A549 (cell line): ENCODE measurements around the gene DMPK. TPM values are rescaled to one million over a fixed set of nuclear protein-coding genes. Genes with fewer than 3 reads are reported as not detected.

ENCODE experiments used
- ATAC-seq, 2 experiments: fragments of 200-7000 bp in 1 of 2; fragments of >200 bp in 1 of 2; cut with Nextera tagmentation in 1 of 2; cut with Tn5 transposase in 1 of 2; 3 replicates each; pipeline versions ENCODE4 v1.8.0 to v1.9.1; 2018 to 2020; ENCODE audit warnings: mild to moderate bottlenecking in 1 of 2, moderate library complexity in 1 of 2
- CTCF ChIA-PET: fragments of 300-600 bp; sonication (Branson Sonifier 250); formaldehyde crosslinking; extraction: SDS; loops from one replicate; lab custom pipeline; 2021; ENCODE audit warnings: antibody characterized with exemption, inconsistent platforms; lab: Yijun Ruan, JAX
- POLR2A ChIA-PET: fragments of 350-600 bp; formaldehyde crosslinking; extraction: SDS; loops from one replicate; lab custom pipeline; 2021; ENCODE audit warnings: antibody characterized with exemption, inconsistent platforms; lab: Yijun Ruan, JAX
- DNase-seq, 2 experiments: peaks; one replicate each; pipeline versions ENCODE4 v3.0.0 to v3.0.0-alpha.2; 2011 to 2016; ENCODE audit warnings: low read depth in 1 of 2, low spot score in 1 of 2
- FAIRE-seq: peaks from 2 replicates; lab custom pipeline; 2011; peaks lifted over from hg19 to GRCh38; lab: Jason Lieb, UNC
- H3K27ac ChIP-seq, 2 experiments: fragments of >200 bp; sonication (Bioruptor Twin); formaldehyde crosslinking; 3 replicates each; pipeline ENCODE4 v1.5.1; 2016 to 2017
- H3K4me1 ChIP-seq: fragments of >200 bp; sonication (Bioruptor Twin); formaldehyde crosslinking; 3 replicates; pipeline ENCODE4 v1.6.1; 2016
- H3K4me2 ChIP-seq: fragments of >200 bp; sonication (Bioruptor Twin); formaldehyde crosslinking; 3 replicates; pipeline ENCODE4 v1.6.1; 2016
- H3K4me3 ChIP-seq: fragments of >200 bp; sonication (Bioruptor Twin); formaldehyde crosslinking; 3 replicates; pipeline ENCODE4 v1.5.1; 2016
- H3K9me3 ChIP-seq: fragments of >200 bp; sonication (Bioruptor Twin); formaldehyde crosslinking; 3 replicates; pipeline ENCODE4 v1.6.1; 2016
- CBX2 ChIP-seq: fragments of 200-600 bp; sonication (generic); IDR thresholded peaks from 2 replicates; pipeline ENCODE4 v1.6.1; 2016; ENCODE audit warnings: low read depth, mild to moderate bottlenecking, borderline replicate concordance
- CHD2 ChIP-seq: fragments of 150-350 bp; IDR thresholded peaks from 2 replicates; pipeline ENCODE4 v1.6.1; 2014; ENCODE audit warnings: low read length; ENCODE audit not compliant: partially characterized antibody
- EHF ChIP-seq: fragments of 250-450 bp; sonication (Bioruptor Pico); IDR thresholded peaks from 2 replicates; pipeline ENCODE4 v1.5.0; 2020; ENCODE audit warnings: mild to moderate bottlenecking
- EP300 ChIP-seq, 2 experiments: fragments of >200 bp; sonication (Bioruptor Twin); formaldehyde crosslinking; IDR thresholded peaks; 2 replicates in 1 of 2; 3 replicates in 1 of 2; pipeline ENCODE4 v1.6.1; 2016 to 2017
- ESRRA ChIP-seq: fragments of 150-350 bp; IDR thresholded peaks from 2 replicates; pipeline ENCODE4 v1.6.1; 2014; ENCODE audit warnings: mild to moderate bottlenecking, low read length, borderline replicate concordance
- FOSB ChIP-seq: fragments of 250-450 bp; sonication (Bioruptor Pico); IDR thresholded peaks from 2 replicates; pipeline ENCODE4 v1.5.0; 2020; ENCODE audit warnings: mild to moderate bottlenecking, moderate library complexity
- FOXS1 ChIP-seq: fragments of 250-450 bp; sonication (Bioruptor Pico); IDR thresholded peaks from 2 replicates; pipeline ENCODE4 v1.5.0; 2020; ENCODE audit warnings: mild to moderate bottlenecking, moderate library complexity
- HOXB5 ChIP-seq: fragments of 250-450 bp; sonication (Bioruptor Pico); IDR thresholded peaks from 2 replicates; pipeline ENCODE4 v1.5.0; 2020; ENCODE audit warnings: mild to moderate bottlenecking, moderate library complexity
- KDM5A ChIP-seq: fragments of 200-600 bp; sonication (generic); IDR thresholded peaks from 2 replicates; pipeline ENCODE4 v1.6.1; 2016; ENCODE audit warnings: antibody characterized with exemption, mild to moderate bottlenecking
- NR3C1 ChIP-seq: fragments of >200 bp; sonication (Bioruptor Twin); formaldehyde crosslinking; IDR thresholded peaks from 3 replicates; pipeline ENCODE4 v1.6.1; 2017
- POLR2A ChIP-seq: IDR thresholded peaks from 2 replicates; pipeline ENCODE4 v1.6.1; 2012; ENCODE audit warnings: mild to moderate bottlenecking, low read length
- TP53 ChIP-seq: fragments of 250-450 bp; sonication (Bioruptor Pico); IDR thresholded peaks from 2 replicates; pipeline ENCODE4 v1.5.0; 2021; ENCODE audit warnings: mild to moderate bottlenecking, moderate library complexity
- ZC3H11A ChIP-seq: fragments of 450-650 bp; IDR thresholded peaks from 2 replicates; pipeline ENCODE4 v1.6.1; 2014; ENCODE audit warnings: antibody characterized with exemption, mild to moderate bottlenecking
- WGBS: methylation state at CpG from one replicate; pipeline ENCODE4 v1.1.6; 2017; ENCODE audit errors: missing lambda C conversion rate; 5-methylcytosine and 5-hydroxymethylcytosine counted together
- polyA plus RNA-seq, 4 experiments: library from polyadenylated mRNA; depleted of rRNA in 3 of 4; stranded (reverse); fragments of >200 nt; fragmentation: RNase III in 1 of 4; extraction: RNeasy Plus Mini Kit Qiagen cat#74134 plus additional on column Dnase treatment in 1 of 4; gene quantifications; 2 replicates in 3 of 4; 3 replicates in 1 of 4; pipeline ENCODE4 v1.2.3, GENCODE V29; 2011 to 2017
- TF ChIP-seq, protein P1 (sequence below): fragments of >200 bp; sonication (Bioruptor Twin); formaldehyde crosslinking; IDR thresholded peaks from 3 replicates; pipeline ENCODE4 v1.6.1; 2016
- TF ChIP-seq, protein P2 (sequence below): IDR thresholded peaks from 2 replicates; pipeline ENCODE4 v1.6.1; 2012

The DMPK gene
- polyA plus RNA-seq, 2 of the 4 experiments (the other 2 are of a cell fraction), result 21.6 to 56.6 TPM

GRCh38 chr19:45772912-45773311 lies 9.4 kb downstream of the DMPK start:
- 88% methylated on average over 3 of the region's 3 CpGs for WGBS
- TF ChIP-seq ZC3H11A, result no peak
- no peak for TF ChIP-seq EHF
- TF ChIP-seq FOXS1, result no peak
- no peak for TF ChIP-seq CBX2
- CTCF ChIA-PET, result interaction anchor here (0.6 to 74.3 kb wide), 7 partner anchors 10 to 92 kb away, joined by 3 to 2204 read pairs (median 4); partner anchors contain the start of genes DMPK, DMWD, FOXA3 and QPCTL
- POLR2A ChIA-PET, result interaction anchor here (0.6 to 1.0 kb wide), 2 partner anchors 20 to 51 kb away, joined by 3 to 4 read pairs; partner anchors contain the start of gene DMWD
- FAIRE-seq, result no peak
- H3K4me3 ChIP-seq, result no peak overlapping the region
- H3K4me2 ChIP-seq, result no peak overlapping the region
- peaks cover 5% of the 10 kb centered on the region for H3K4me1 ChIP-seq
- no peak for ATAC-seq
- no peak for DNase-seq
- no peaks in the 10 kb centered on the region for H3K9me3 ChIP-seq
- H3K27ac ChIP-seq, result no peak overlapping the region

GRCh38 chr19:45772130-45772840 lies 10.0 kb downstream of the DMPK start:
- no peak overlapping the region for H3K4me2 ChIP-seq
- DNase-seq, result no peak
- FAIRE-seq, result no peak
- no peak overlapping the region for H3K4me3 ChIP-seq
- no peak for ATAC-seq
- WGBS, result 89% methylated on average over 14 of the region's 14 CpGs
- H3K4me1 ChIP-seq, result peaks cover 5% of the 10 kb centered on the region
- TF ChIP-seq FOSB (CRISPR knock-in tag), result no peak
- TF ChIP-seq, protein P1, sequence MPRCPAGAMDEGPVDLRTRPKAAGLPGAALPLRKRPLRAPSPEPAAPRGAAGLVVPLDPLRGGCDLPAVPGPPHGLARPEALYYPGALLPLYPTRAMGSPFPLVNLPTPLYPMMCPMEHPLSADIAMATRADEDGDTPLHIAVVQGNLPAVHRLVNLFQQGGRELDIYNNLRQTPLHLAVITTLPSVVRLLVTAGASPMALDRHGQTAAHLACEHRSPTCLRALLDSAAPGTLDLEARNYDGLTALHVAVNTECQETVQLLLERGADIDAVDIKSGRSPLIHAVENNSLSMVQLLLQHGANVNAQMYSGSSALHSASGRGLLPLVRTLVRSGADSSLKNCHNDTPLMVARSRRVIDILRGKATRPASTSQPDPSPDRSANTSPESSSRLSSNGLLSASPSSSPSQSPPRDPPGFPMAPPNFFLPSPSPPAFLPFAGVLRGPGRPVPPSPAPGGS, result no peak
- TF ChIP-seq POLR2A, result no peak
- no peak for TF ChIP-seq TP53
- no peak for TF ChIP-seq ZC3H11A
- TF ChIP-seq KDM5A, result no peak
- TF ChIP-seq HOXB5 (CRISPR knock-in tag), result no peak
- no peak for TF ChIP-seq ESRRA
- no peak for TF ChIP-seq CHD2
- TF ChIP-seq EP300 (IDR thresholded peaks at IDR 0.05), result no peak
- TF ChIP-seq NR3C1, result no peak
- no peaks in the 10 kb centered on the region for H3K9me3 ChIP-seq
- POLR2A ChIA-PET, result interaction anchor here (0.6 to 1.1 kb wide), 3 partner anchors 10 to 50 kb away, joined by 3 to 4 read pairs (median 4); partner anchors contain the start of genes DMPK and DMWD
- no peak overlapping the region for H3K27ac ChIP-seq
- CTCF ChIA-PET, result interaction anchor here (0.5 to 74.3 kb wide), 7 partner anchors 36 to 111 kb away, joined by 3 to 2204 read pairs (median 4); partner anchors contain the start of genes DMPK, DMWD, FOXA3 and QPCTL

DNA sequence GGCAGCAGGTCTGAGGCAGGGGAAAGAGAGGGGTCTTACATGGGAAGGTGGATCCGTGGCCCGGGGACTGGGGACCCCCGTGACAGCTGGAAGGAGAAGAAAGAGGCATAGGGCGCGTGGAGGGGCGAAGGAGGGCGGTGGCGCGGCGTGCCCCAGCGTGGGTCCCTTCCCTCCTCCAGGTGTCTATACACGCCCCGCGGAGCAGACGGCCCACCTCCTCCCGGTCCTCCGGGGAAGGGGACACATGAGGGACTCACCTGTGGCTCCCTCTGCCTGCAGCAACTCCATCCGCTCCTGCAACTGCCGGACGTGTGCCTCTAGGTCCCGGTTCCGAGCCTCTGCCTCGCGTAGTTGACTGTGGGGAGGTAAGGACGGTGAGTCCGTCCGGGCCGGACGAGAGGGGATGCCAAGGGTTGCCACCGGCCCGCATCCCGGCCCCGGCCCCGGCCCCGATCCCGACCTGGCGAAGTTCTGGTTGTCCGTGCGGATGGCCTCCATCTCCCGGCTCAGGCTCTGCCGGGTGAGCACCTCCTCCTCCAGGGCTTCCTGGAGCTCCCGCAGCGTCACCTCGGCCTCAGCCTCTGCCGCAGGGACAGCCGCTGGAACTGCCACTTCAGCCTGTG lies 10.9 kb downstream of the DMPK start:
- 93% methylated on average over 46 of the region's 46 CpGs for WGBS
- Histone ChIP-seq H3K4me3 (no peak overlapping the region; the same call in 2 of the 3 replicates), H3K4me2 (peak overlapping the region; percentile 86), H3K4me1 (peaks cover 13% of the 10 kb centered on the region), H3K9me3 (no peaks in the 10 kb centered on the region), H3K27ac (peak overlapping the region in 1 of 2 experiments; percentile 87; a peak in 2 of 6 replicates)
- ATAC-seq, result no peak
- TF ChIP-seq CHD2, result no peak
- TF ChIP-seq, protein P2, sequence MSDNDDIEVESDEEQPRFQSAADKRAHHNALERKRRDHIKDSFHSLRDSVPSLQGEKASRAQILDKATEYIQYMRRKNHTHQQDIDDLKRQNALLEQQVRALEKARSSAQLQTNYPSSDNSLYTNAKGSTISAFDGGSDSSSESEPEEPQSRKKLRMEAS, result no peak
- CTCF ChIA-PET, result interaction anchor here (0.5 to 74.3 kb wide), 12 partner anchors 15 to 112 kb away, joined by 3 to 2204 read pairs (median 18); partner anchors contain the start of genes DMPK, DMWD, FOXA3 and QPCTL
- FAIRE-seq, result no peak
- DNase-seq, result no peak
- POLR2A ChIA-PET, result interaction anchor here (1.1 to 4.1 kb wide), 6 partner anchors 8 to 54 kb away, joined by 4 to 67 read pairs (median 31); partner anchors contain the start of genes DMPK and DMWD
